Keratinocyte (primary cell): ENCODE measurements around the gene APBB3.

Experiments
- CTCF ChIP-seq, 3 experiments: IDR thresholded peaks in 1 of 3; conservative IDR thresholded peaks in 1 of 3; optimal IDR thresholded peaks in 1 of 3; 2 replicates in 2 of 3; 3 replicates in 1 of 3; pipeline versions ENCODE3 to v1.5.1; 2011; ENCODE audit warnings: low read length in 3 of 3, mild to moderate bottlenecking in 3 of 3, moderate library complexity in 2 of 3, control low read depth in 1 of 3, inconsistent platforms in 1 of 3; ENCODE audit not compliant: insufficient read depth in 2 of 3; ENCODE audit errors: extremely low read depth in 1 of 3
- EZH2 ChIP-seq: IDR thresholded peaks from one replicate; pipeline ENCODE4 v1.6.1; 2012; ENCODE audit warnings: inconsistent platforms, mild to moderate bottlenecking, low read length, moderate library complexity

GRCh38 chr5:140569197-140569596, 4.8 kb upstream of the APBB3 start:
- TF ChIP-seq CTCF (optimal IDR thresholded peaks at IDR 0.05 in 1 of 3, IDR thresholded peaks at IDR 0.05 in 1 of 3, conservative IDR thresholded peaks at IDR 0.05 in 1 of 3; ENCODE audit: extremely low read depth in 1 of 3, insufficient read depth in 2 of 3, low read length in 3 of 3) (no peak), EZH2 (no peak)
